ENCODE measurements around the gene CPNE2. TPM values are rescaled to one million over a fixed set of nuclear protein-coding genes. Genes with fewer than 3 reads are reported as not detected.

Gene CPNE2
- total and polyA plus RNA-seq, 10 of the 15 experiments (the other 5 are each of a cell fraction or from before 2014, with no cell fraction given), result 3.1 to 22.1 (median 9.9) TPM

- H3K9me3 ChIP-seq (replicated peaks; ENCODE audit: control insufficient read depth, insufficient read depth, low read length), result no peaks in the 10 kb centered on the region
- no peak overlapping the region for H3K4me2 ChIP-seq (ENCODE audit: control insufficient read depth, insufficient read depth)
- ATAC-seq, result no peak
- intact Hi-C loops (cut with micrococcal nuclease; ENCODE audit: unreplicated experiment) (no loop called here), in situ Hi-C loops (cut with MboI) (no loop called here)
- H3K36me3 ChIP-seq (ENCODE audit: control insufficient read depth in 2 of 2, insufficient read depth in 2 of 2, low read length in 1 of 2), result peaks cover 11 to 33% of the 10 kb centered on the region in 2 experiments
- ChIA-PET CTCF (interaction anchor here (1.9 kb wide), 1 partner anchor 63 kb away, joined by 5 read pairs; the partner anchor contains the start of gene CPNE2), POLR2A (no interaction called here), RAD21 (ENCODE audit: unreplicated experiment) (no interaction called here), SMC1A (ENCODE audit: uncharacterized antibody, unreplicated experiment) (no interaction called here)
- no peaks in the 10 kb centered on the region for H4K20me1 ChIP-seq (ENCODE audit: control insufficient read depth, insufficient read depth)
- no peak for DNase-seq (ENCODE audit: low read depth, low spot score)
- no peak overlapping the region for H3K9ac ChIP-seq (ENCODE audit: control insufficient read depth, insufficient read depth, low read length)
- H3K27me3 ChIP-seq (replicated peaks in 1 of 2; ENCODE audit: control insufficient read depth in 2 of 2, insufficient read depth in 2 of 2, low read length in 1 of 2), result no peaks in the 10 kb centered on the region
- H3K79me2 ChIP-seq (ENCODE audit: control insufficient read depth, insufficient read depth, low read length), result no peaks in the 10 kb centered on the region
- H3K27ac ChIP-seq (ENCODE audit: control insufficient read depth, insufficient read depth), result no peak overlapping the region
- BruUV-seq (replicated peaks), result no TSS peak
- H2AFZ ChIP-seq (ENCODE audit: control insufficient read depth, low read depth, low read length), result no peak overlapping the region
- WGBS (ENCODE audit: insufficient coverage, insufficient replicate concordance, low lambda C conversion rate, missing lambda C conversion rate), result 100% methylated on average over 4 of the region's 4 CpGs
- no peak for TF ChIP-seq STAT1 (conservative IDR thresholded peaks at IDR 0.05)
- no peak for TF ChIP-seq KDM1A (IDR thresholded peaks at IDR 0.05; ENCODE audit: borderline replicate concordance)
- TF ChIP-seq NR2C1 (IDR thresholded peaks at IDR 0.05), result no peak
- TF ChIP-seq IKZF2 (IDR thresholded peaks at IDR 0.05), result no peak
- TF ChIP-seq EED (IDR thresholded peaks at IDR 0.05; ENCODE audit: low read depth), result no peak
- TF ChIP-seq SUPT20H (IDR thresholded peaks at IDR 0.05; ENCODE audit: borderline replicate concordance, control insufficient read depth, low read depth, low read length), result no peak
- no peak for TF ChIP-seq RAD21 (IDR thresholded peaks at IDR 0.05; ENCODE audit: insufficient read depth, low read depth, low read length)
- TF ChIP-seq SIN3A (IDR thresholded peaks at IDR 0.05; ENCODE audit: low read depth, low read length), result no peak
- no peak for TF ChIP-seq STAT3 (IDR thresholded peaks at IDR 0.05; ENCODE audit: low read depth, low read length)
- no peak for TF ChIP-seq NKRF (conservative IDR thresholded peaks at IDR 0.05)
- no peak for TF ChIP-seq TARDBP (IDR thresholded peaks at IDR 0.05; ENCODE audit: borderline replicate concordance)
- no peak for TF ChIP-seq CHD1 (IDR thresholded peaks at IDR 0.05; ENCODE audit: low read depth, low read length)
- no peak for TF ChIP-seq RFX5 (IDR thresholded peaks at IDR 0.05; ENCODE audit: low read depth, low read length)
- no peak for TF ChIP-seq EZH2 (IDR thresholded peaks at IDR 0.05; ENCODE audit: borderline replicate concordance, control insufficient read depth, low read depth, low read length)
- no peak for TF ChIP-seq TCF3 (IDR thresholded peaks at IDR 0.05; ENCODE audit: borderline replicate concordance, insufficient read depth, low read depth, low read length)
- no peak for TF ChIP-seq RB1 (IDR thresholded peaks at IDR 0.05; ENCODE audit: borderline replicate concordance)
- no peak for TF ChIP-seq E2F8 (IDR thresholded peaks at IDR 0.05; ENCODE audit: low read depth, partially characterized antibody)
- no peak for TF ChIP-seq NFXL1 (IDR thresholded peaks at IDR 0.05; ENCODE audit: borderline replicate concordance)
- TF ChIP-seq HCFC1 (IDR thresholded peaks at IDR 0.05; ENCODE audit: low read length), result no peak
- no peak for TF ChIP-seq PAX8 (IDR thresholded peaks at IDR 0.05)
- H3K4me3 ChIP-seq, result no peak overlapping the region
- no peak for FAIRE-seq
- H3K4me1 ChIP-seq (ENCODE audit: control insufficient read depth, insufficient read depth, low read length), result no peaks in the 10 kb centered on the region
Observed at GRCh38 chr16:57156351-57156703, 63.9 kb downstream of the CPNE2 start.
